Parathyroid adenoma (tissue), 2 donors: ENCODE data around the gene VPS13C.

Experiments used
- H2AFZ ChIP-seq: fragments of 300-600 bp; sonication (generic); one replicate; pipeline ENCODE4 v1.7.0; 2017; ENCODE audit warnings: antibody characterized with exemption, mild to moderate bottlenecking
- H3K27ac ChIP-seq: fragments of 300-600 bp; sonication (generic); one replicate; pipeline ENCODE4 v1.7.0; 2017
- H3K27me3 ChIP-seq: fragments of 300-600 bp; sonication (generic); one replicate; pipeline ENCODE4 v1.7.0; 2017; ENCODE audit warnings: low read length; ENCODE audit not compliant: control insufficient read depth, insufficient read depth
- H3K36me3 ChIP-seq: fragments of 300-600 bp; sonication (generic); one replicate; pipeline ENCODE4 v1.7.0; 2017; ENCODE audit warnings: low read length; ENCODE audit not compliant: control insufficient read depth, insufficient read depth
- H3K4me1 ChIP-seq: fragments of 300-600 bp; sonication (generic); one replicate; pipeline ENCODE4 v1.7.0; 2017; ENCODE audit warnings: control low read depth
- H3K4me2 ChIP-seq: fragments of 300-600 bp; sonication (generic); one replicate; pipeline ENCODE4 v1.7.0; 2017; ENCODE audit warnings: low read length
- H3K4me3 ChIP-seq: fragments of 300-600 bp; sonication (generic); one replicate; pipeline ENCODE4 v1.7.0; 2017; ENCODE audit warnings: low read depth, low read length
- H3K79me2 ChIP-seq: fragments of 300-600 bp; sonication (generic); one replicate; pipeline ENCODE4 v1.7.0; 2017; ENCODE audit warnings: control low read depth
- H3K9ac ChIP-seq: fragments of 300-600 bp; sonication (generic); one replicate; pipeline ENCODE4 v1.7.0; 2017; ENCODE audit warnings: mild to moderate bottlenecking
- H3K9me3 ChIP-seq: fragments of 300-600 bp; sonication (generic); one replicate; pipeline ENCODE4 v1.7.0; 2017; ENCODE audit warnings: low read length; ENCODE audit not compliant: control insufficient read depth
- CTCF ChIP-seq: fragments of 300-600 bp; sonication (generic); IDR thresholded peaks from one replicate; pipeline ENCODE4 v1.7.0; 2017; ENCODE audit warnings: antibody characterized with exemption, mild to moderate bottlenecking
- donor health status: primary hyperparathyroidism.

The VPS13C gene

GRCh38 chr15:61892140-61892539, 168.1 kb downstream of the VPS13C start:
- no peaks in the 10 kb centered on the region for H3K36me3 ChIP-seq
- H2AFZ ChIP-seq, result no peak overlapping the region

GRCh38 chr15:61890106-61890505, 170.1 kb downstream of the VPS13C start:
- H2AFZ ChIP-seq, result no peak overlapping the region
- TF ChIP-seq CTCF, result no peak

More at GRCh38 chr15:61892140-61892539, 168.1 kb downstream of the VPS13C start:
- Histone ChIP-seq H3K79me2 (peaks cover 3% of the 10 kb centered on the region), H3K4me2 (no peak overlapping the region), H3K9me3 (no peaks in the 10 kb centered on the region), H3K27ac (no peak overlapping the region), H3K4me3 (no peak overlapping the region), H3K9ac (no peak overlapping the region), H3K27me3 (no peaks in the 10 kb centered on the region), H3K4me1 (no peaks in the 10 kb centered on the region)
- TF ChIP-seq CTCF, result no peak

DNA sequence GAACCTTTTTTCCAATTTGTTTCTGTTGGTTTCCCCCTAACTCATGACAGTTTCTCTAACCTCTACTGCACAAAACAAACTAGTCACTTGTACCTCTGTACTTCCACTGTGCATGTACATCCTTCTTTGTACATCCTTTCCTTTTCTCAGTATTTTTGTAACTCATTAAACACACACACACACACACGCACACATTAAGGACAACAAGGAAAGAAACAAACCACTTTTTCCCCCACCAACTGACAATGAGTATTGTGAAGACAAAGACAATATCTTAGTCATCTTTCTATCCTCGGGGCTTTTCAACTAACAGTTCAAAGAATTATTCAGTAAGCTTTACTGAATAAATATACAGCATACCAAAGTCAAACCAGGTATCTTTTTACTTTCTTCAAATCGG, 170.5 kb downstream of the VPS13C start:
- H3K4me2 ChIP-seq, result no peak overlapping the region
- TF ChIP-seq CTCF, result no peak
- H3K9me3 ChIP-seq, result no peaks in the 10 kb centered on the region
- no peaks in the 10 kb centered on the region for H3K36me3 ChIP-seq
- no peak overlapping the region for H3K27ac ChIP-seq
- no peak overlapping the region for H3K9ac ChIP-seq
- no peaks in the 10 kb centered on the region for H3K4me1 ChIP-seq
- no peak overlapping the region for H2AFZ ChIP-seq
- no peak overlapping the region for H3K4me3 ChIP-seq
- H3K79me2 ChIP-seq, result peaks cover 3% of the 10 kb centered on the region
- no peaks in the 10 kb centered on the region for H3K27me3 ChIP-seq

More at GRCh38 chr15:61890106-61890505, 170.1 kb downstream of the VPS13C start:
- H3K4me1 ChIP-seq, result no peaks in the 10 kb centered on the region
- no peaks in the 10 kb centered on the region for H3K27me3 ChIP-seq
- no peak overlapping the region for H3K4me2 ChIP-seq
- H3K36me3 ChIP-seq, result no peaks in the 10 kb centered on the region
- no peak overlapping the region for H3K9ac ChIP-seq
- no peaks in the 10 kb centered on the region for H3K9me3 ChIP-seq
- no peak overlapping the region for H3K4me3 ChIP-seq
- H3K27ac ChIP-seq, result no peak overlapping the region
- peaks cover 3% of the 10 kb centered on the region for H3K79me2 ChIP-seq

GRCh38 chr15:61888074-61888780, 172.0 kb downstream of the VPS13C start:
- Histone ChIP-seq H3K27me3 (no peaks in the 10 kb centered on the region), H3K79me2 (peaks cover 3% of the 10 kb centered on the region), H3K4me1 (no peaks in the 10 kb centered on the region), H3K36me3 (no peaks in the 10 kb centered on the region), H3K4me2 (no peak overlapping the region), H3K27ac (no peak overlapping the region), H2AFZ (no peak overlapping the region), H3K4me3 (no peak overlapping the region), H3K9me3 (no peaks in the 10 kb centered on the region), H3K9ac (no peak overlapping the region)
- TF ChIP-seq CTCF, result no peak

GRCh38 chr15:61880084-61880483, 180.2 kb downstream of the VPS13C start:
- no peaks in the 10 kb centered on the region for H3K27me3 ChIP-seq
- H3K4me1 ChIP-seq, result no peaks in the 10 kb centered on the region
- no peak overlapping the region for H3K27ac ChIP-seq
- H3K9ac ChIP-seq, result no peak overlapping the region
- no peaks in the 10 kb centered on the region for H3K79me2 ChIP-seq
- H3K4me2 ChIP-seq, result no peak overlapping the region
- no peak overlapping the region for H2AFZ ChIP-seq
- no peaks in the 10 kb centered on the region for H3K9me3 ChIP-seq
- H3K4me3 ChIP-seq, result no peak overlapping the region
- no peaks in the 10 kb centered on the region for H3K36me3 ChIP-seq
- TF ChIP-seq CTCF, result no peak
